Upper lobe of left lung (tissue), 6 donors: ENCODE measurements around the gene LRP6. TPM values are rescaled to one million over a fixed set of nuclear protein-coding genes. Genes with fewer than 3 reads are reported as not detected.
"Not testable (repeated sequence)": the region's sequence is repeated elsewhere in the genome, so short reads cannot be mapped to it uniquely, and the experiment has no call there.

Experiments used
- ATAC-seq, 2 donors: fragments of 200-7000 bp; cut with Tn5 transposase; one replicate each; pipeline ENCODE4 v1.9.1; 2022; ENCODE audit warnings: mild to moderate bottlenecking in 2 of 2, moderate library complexity in 2 of 2; ENCODE audit not compliant: low FRiP score in 2 of 2
- DNase-seq, 2 donors: peaks; one replicate each; pipeline ENCODE4 v3.0.0-alpha.2; 2019 to 2020
- H3K27ac ChIP-seq, 4 donors: fragments of 200-600 bp; sonication (generic); one replicate each; pipeline ENCODE4 v1.5.1; 2016 to 2019
- H3K27me3 ChIP-seq, 4 donors: fragments of 200-600 bp; sonication (generic); one replicate each; pipeline ENCODE4 v1.5.1; 2017 to 2019
- H3K36me3 ChIP-seq, 4 donors: fragments of 200-600 bp; sonication (generic); one replicate each; pipeline ENCODE4 v1.5.1; 2016 to 2019
- H3K4me1 ChIP-seq, 4 donors: fragments of 200-600 bp; sonication (generic); one replicate each; pipeline ENCODE4 v1.5.1; 2018 to 2019
- H3K4me3 ChIP-seq, 4 donors: fragments of 200-600 bp; sonication (generic); one replicate each; pipeline ENCODE4 v1.5.1; 2017 to 2019; ENCODE audit warnings: mild to moderate bottlenecking in 2 of 4, moderate library complexity in 1 of 4
- H3K9me3 ChIP-seq, 4 donors: fragments of 200-600 bp; sonication (generic); one replicate each; pipeline ENCODE4 v1.5.1; 2018 to 2019
- EP300 ChIP-seq, 4 donors: sonication (generic); formaldehyde crosslinking; IDR thresholded peaks; one replicate each; pipeline ENCODE4 v1.5.1; 2017; ENCODE audit warnings: antibody characterized with exemption in 4 of 4, control low read depth in 2 of 4
- POLR2A ChIP-seq, 4 donors: fragments of 450-650 bp; IDR thresholded peaks; one replicate each; pipeline ENCODE4 v1.5.1; 2016 to 2017; ENCODE audit warnings: antibody characterized with exemption in 4 of 4, mild to moderate bottlenecking in 2 of 4
- POLR2AphosphoS5 ChIP-seq, 2 donors: sonication (generic); formaldehyde crosslinking; IDR thresholded peaks; one replicate each; pipeline ENCODE4 v1.5.1; 2017; ENCODE audit warnings: antibody characterized with exemption in 2 of 2
- WGBS, 2 donors: methylation state at CpG; one replicate each; pipeline ENCODE4 v1.1.5; 2017 to 2018; 5-methylcytosine and 5-hydroxymethylcytosine counted together
- total RNA-seq, 6 donors: library from RNA; depleted of rRNA in 4 of 6; stranded (reverse); fragments of >200 nt in 4 of 6; gene quantifications; one replicate each; pipeline versions ENCODE4 v1.1.0 to v1.2.1, GENCODE V29; 2016 to 2021
- TF ChIP-seq, protein P1 (sequence below), 6 experiments: fragments of 450-650 bp in 4 of 6; fragments of 200-600 bp in 2 of 6; sonication (generic) in 2 of 6; IDR thresholded peaks; one replicate each; pipeline ENCODE4 v1.5.1; 2016 to 2019; ENCODE audit warnings: antibody characterized with exemption in 6 of 6
- donor health status: DM: no; HTN: no; CAD: no; lungs with moderate emphysema.
- donor health status: DM: no; HTN: yes; CAD: no; lungs with severe emphysema.

Gene LRP6
- total RNA-seq, 6 donors from 2014 or later: 43.3 to 136 (median 66.4) TPM

GRCh38 chr12:12266389-12266872 is 413 bp downstream of the LRP6 start:
- Histone ChIP-seq H3K4me1 (peaks cover 0 to 27% (median 10%) of the 10 kb centered on the region in 4 donors), H3K4me3 (peak overlapping the region; percentile 44 to 89 (median 66)), H3K36me3 (no peaks in the 10 kb centered on the region), H3K9me3 (no peaks in the 10 kb centered on the region), H3K27ac (peak overlapping the region; percentile 97 to 99 (median 98)), H3K27me3 (peaks cover 0 to 7% (median 0%) of the 10 kb centered on the region in 4 donors)
- WGBS, 2 donors: 0% methylated on average over 20 to 21 of the region's 27 CpGs
- peak in 1 of 2 donors; percentile 4 for ATAC-seq
- TF ChIP-seq, protein P1, sequence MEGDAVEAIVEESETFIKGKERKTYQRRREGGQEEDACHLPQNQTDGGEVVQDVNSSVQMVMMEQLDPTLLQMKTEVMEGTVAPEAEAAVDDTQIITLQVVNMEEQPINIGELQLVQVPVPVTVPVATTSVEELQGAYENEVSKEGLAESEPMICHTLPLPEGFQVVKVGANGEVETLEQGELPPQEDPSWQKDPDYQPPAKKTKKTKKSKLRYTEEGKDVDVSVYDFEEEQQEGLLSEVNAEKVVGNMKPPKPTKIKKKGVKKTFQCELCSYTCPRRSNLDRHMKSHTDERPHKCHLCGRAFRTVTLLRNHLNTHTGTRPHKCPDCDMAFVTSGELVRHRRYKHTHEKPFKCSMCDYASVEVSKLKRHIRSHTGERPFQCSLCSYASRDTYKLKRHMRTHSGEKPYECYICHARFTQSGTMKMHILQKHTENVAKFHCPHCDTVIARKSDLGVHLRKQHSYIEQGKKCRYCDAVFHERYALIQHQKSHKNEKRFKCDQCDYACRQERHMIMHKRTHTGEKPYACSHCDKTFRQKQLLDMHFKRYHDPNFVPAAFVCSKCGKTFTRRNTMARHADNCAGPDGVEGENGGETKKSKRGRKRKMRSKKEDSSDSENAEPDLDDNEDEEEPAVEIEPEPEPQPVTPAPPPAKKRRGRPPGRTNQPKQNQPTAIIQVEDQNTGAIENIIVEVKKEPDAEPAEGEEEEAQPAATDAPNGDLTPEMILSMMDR (IDR thresholded peaks at IDR 0.05): no peak
- TF ChIP-seq POLR2A (IDR thresholded peaks at IDR 0.05) (no peak), EP300 (IDR thresholded peaks at IDR 0.05) (no peak), POLR2AphosphoS5 (IDR thresholded peaks at IDR 0.05) (no peak)
- peak in 1 of 2 donors; percentile 63 for DNase-seq

GRCh38 chr12:12265571-12266388 is 1.1 kb downstream of the LRP6 start:
- DNase-seq (peak in 1 of 2 donors; percentile 38), ATAC-seq (no peak)
- no peaks in the 10 kb centered on the region for H3K36me3 ChIP-seq
- H3K4me3 ChIP-seq: peak overlapping the region; percentile 44 to 89 (median 66)
- H3K4me1 ChIP-seq: peaks cover 0 to 27% (median 10%) of the 10 kb centered on the region in 4 donors
- peaks cover 0 to 7% (median 0%) of the 10 kb centered on the region in 4 donors for H3K27me3 ChIP-seq
- peak overlapping the region; percentile 97 to 99 (median 98) for H3K27ac ChIP-seq
- TF ChIP-seq, protein P1 (IDR thresholded peaks at IDR 0.05): no peak
- TF ChIP-seq EP300 (IDR thresholded peaks at IDR 0.05): no peak
- TF ChIP-seq POLR2AphosphoS5 (IDR thresholded peaks at IDR 0.05): no peak
- TF ChIP-seq POLR2A (IDR thresholded peaks at IDR 0.05): no peak
- 3 to 5% methylated on average over 25 of the region's 25 CpGs for WGBS, 2 donors
- H3K9me3 ChIP-seq: no peaks in the 10 kb centered on the region

- peak overlapping the region in 3 of 4 donors; percentile 97 to 99 (median 99) for H3K27ac ChIP-seq
- H3K4me1 ChIP-seq: peaks cover 0 to 27% (median 10%) of the 10 kb centered on the region in 4 donors
- WGBS, 2 donors: 28 to 41% methylated on average over 3 of the region's 3 CpGs
- H3K9me3 ChIP-seq: no peaks in the 10 kb centered on the region
- peak overlapping the region in 3 of 4 donors; percentile 52 to 89 (median 80) for H3K4me3 ChIP-seq
- no peaks in the 10 kb centered on the region for H3K36me3 ChIP-seq
- H3K27me3 ChIP-seq: peaks cover 0 to 7% (median 0%) of the 10 kb centered on the region in 4 donors
- no peak for TF ChIP-seq EP300 (IDR thresholded peaks at IDR 0.05)
- no peak for TF ChIP-seq POLR2AphosphoS5 (IDR thresholded peaks at IDR 0.05)
- TF ChIP-seq, protein P1 (IDR thresholded peaks at IDR 0.05): no peak
- TF ChIP-seq POLR2A (IDR thresholded peaks at IDR 0.05): no peak
- DNase-seq (no peak), ATAC-seq (no peak)
These were observed 1.8 kb downstream of the LRP6 start for GRCh38 chr12:12265035-12265434.

- peaks cover 0 to 7% (median 0%) of the 10 kb centered on the region in 4 donors for H3K27me3 ChIP-seq
- H3K4me1 ChIP-seq: peaks cover 0 to 27% (median 10%) of the 10 kb centered on the region in 4 donors
- no peaks in the 10 kb centered on the region for H3K9me3 ChIP-seq
- ATAC-seq: no peak
- H3K4me3 ChIP-seq: peak overlapping the region in 1 of 4 donors; percentile 89
- H3K27ac ChIP-seq: peak overlapping the region in 2 of 4 donors; percentile 97 to 99
- DNase-seq: no peak
- TF ChIP-seq POLR2A (IDR thresholded peaks at IDR 0.05) (no peak), POLR2AphosphoS5 (IDR thresholded peaks at IDR 0.05) (no peak), EP300 (IDR thresholded peaks at IDR 0.05) (no peak)
- TF ChIP-seq, protein P1 (IDR thresholded peaks at IDR 0.05): no peak
- no peaks in the 10 kb centered on the region for H3K36me3 ChIP-seq
- WGBS, 2 donors: 30 to 41% methylated on average over 2 of the region's 2 CpGs
These were observed 2.9 kb downstream of the LRP6 start for GRCh38 chr12:12263909-12264308.

DNA sequence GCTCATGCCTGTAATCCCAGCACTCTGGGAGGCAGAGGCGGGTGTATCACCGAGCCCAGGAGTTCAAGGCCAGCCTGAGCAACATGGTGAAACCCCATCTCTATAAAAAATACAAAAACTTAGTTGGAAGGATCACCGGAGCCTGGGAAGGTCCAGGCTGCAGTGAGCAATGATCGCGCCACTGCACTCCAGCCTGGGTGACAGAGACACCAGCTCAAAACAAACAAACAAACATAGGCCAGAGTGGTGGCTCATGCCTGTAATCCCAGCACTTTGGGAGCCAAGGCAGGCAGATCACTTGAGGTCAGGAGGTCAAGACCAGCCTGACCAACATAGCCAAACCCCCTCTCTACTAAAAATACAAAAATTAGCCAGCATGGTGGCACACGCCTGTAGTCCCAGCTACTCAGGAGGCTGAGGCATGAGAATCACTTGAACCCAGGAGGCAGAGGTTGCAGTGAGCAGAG is 10.5 kb downstream of the LRP6 start:
- WGBS, 2 donors: 97 to 98% methylated on average over 6 of the region's 6 CpGs
- not testable (repeated sequence) for H3K27ac ChIP-seq, H3K4me3 ChIP-seq, DNase-seq, H3K27me3 ChIP-seq, ATAC-seq, H3K36me3 ChIP-seq, H3K9me3 ChIP-seq
- H3K4me1 ChIP-seq: peaks cover 0 to 13% (median 7%) of the 10 kb centered on the region in 4 donors
